ENCODE data around the gene LYPD6B. TPM values are rescaled to one million over a fixed set of nuclear protein-coding genes. Genes with fewer than 3 reads are reported as not detected.

The LYPD6B gene
- total RNA-seq, 1 donor: 2.5 TPM

DNA sequence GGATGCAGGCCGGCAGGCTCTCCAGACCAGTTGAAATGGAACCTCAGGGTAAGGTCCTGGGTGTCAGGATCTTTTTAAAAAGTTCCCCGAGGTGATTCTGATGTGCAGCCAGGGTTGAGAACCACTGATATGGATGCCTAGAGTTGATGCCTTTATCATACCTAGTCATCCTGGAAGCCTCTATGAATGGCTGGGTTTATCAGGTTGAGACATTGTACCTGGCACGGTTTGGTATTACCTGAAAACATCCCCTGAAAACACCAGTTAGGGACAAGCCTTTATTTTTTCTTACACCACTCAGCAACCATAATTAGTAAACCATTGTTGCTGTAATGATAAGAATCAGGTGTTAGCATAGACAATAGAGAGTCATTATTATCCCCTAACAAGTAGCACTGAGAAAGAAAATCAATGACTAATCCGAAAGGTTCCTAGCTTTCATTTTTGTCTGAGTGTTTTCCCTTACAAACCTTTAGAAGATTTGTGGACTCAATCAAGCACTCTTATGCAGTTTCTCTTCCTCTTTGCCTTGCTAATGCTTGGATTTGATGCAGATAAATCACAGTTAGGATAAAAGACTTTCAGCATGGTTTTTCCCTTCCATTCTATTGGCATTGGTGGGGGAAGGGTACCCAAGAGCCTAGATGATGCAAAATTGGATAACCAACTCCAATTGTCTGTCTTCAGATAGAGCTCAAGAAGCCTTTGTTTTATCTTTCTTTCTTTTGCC lies 175.4 kb downstream of the LYPD6B start:
- no peaks in the 10 kb centered on the region for H4K20me1 ChIP-seq (ENCODE audit: insufficient read depth, low read length)
- H3K9me3 ChIP-seq (ENCODE audit: low read depth, low read length): no peaks in the 10 kb centered on the region
- H3K4me2 ChIP-seq (ENCODE audit: insufficient read depth, low read length): no peak overlapping the region
- H3K4me1 ChIP-seq (ENCODE audit: insufficient read depth, low read length): no peaks in the 10 kb centered on the region
- no peaks in the 10 kb centered on the region for H3K27me3 ChIP-seq (ENCODE audit: insufficient read depth, low read length)
- no peaks in the 10 kb centered on the region for H3K79me2 ChIP-seq (ENCODE audit: insufficient read depth, low read length)
- no peaks in the 10 kb centered on the region for H3K36me3 ChIP-seq (ENCODE audit: insufficient read depth, low read length)
- H3K4me3 ChIP-seq (ENCODE audit: insufficient read depth, low read length): no peak overlapping the region
- H2AFZ ChIP-seq (ENCODE audit: low read length): no peak overlapping the region
- TF ChIP-seq, protein P1, sequence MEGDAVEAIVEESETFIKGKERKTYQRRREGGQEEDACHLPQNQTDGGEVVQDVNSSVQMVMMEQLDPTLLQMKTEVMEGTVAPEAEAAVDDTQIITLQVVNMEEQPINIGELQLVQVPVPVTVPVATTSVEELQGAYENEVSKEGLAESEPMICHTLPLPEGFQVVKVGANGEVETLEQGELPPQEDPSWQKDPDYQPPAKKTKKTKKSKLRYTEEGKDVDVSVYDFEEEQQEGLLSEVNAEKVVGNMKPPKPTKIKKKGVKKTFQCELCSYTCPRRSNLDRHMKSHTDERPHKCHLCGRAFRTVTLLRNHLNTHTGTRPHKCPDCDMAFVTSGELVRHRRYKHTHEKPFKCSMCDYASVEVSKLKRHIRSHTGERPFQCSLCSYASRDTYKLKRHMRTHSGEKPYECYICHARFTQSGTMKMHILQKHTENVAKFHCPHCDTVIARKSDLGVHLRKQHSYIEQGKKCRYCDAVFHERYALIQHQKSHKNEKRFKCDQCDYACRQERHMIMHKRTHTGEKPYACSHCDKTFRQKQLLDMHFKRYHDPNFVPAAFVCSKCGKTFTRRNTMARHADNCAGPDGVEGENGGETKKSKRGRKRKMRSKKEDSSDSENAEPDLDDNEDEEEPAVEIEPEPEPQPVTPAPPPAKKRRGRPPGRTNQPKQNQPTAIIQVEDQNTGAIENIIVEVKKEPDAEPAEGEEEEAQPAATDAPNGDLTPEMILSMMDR (IDR thresholded peaks at IDR 0.05; ENCODE audit: extremely low read depth, low read depth, low read length): no peak
- DNase-seq (ENCODE audit: insufficient read length, low spot score, missing footprints): no peak
- no peak overlapping the region for H3K27ac ChIP-seq (ENCODE audit: low read depth, low read length)

DNA sequence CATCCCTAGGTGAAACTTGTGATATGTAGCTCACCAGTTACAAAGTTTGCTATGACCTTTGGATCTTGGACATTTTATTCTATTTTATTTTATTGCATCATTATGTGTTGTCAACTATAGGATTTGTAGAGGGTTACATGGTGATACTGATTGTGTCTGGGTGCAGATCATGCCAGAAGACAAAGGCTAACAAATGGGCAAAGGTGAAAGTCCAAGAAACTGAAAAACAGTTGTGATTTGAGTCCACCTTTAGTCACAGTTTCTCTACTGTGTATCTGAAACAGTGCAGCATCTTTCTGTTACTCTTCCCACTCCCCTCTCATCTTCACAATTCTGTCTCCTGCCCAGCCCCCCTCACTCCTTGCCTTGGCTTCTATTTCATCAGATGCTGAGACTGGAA lies 180.0 kb downstream of the LYPD6B start:
- DNase-seq (ENCODE audit: insufficient read length, low spot score, missing footprints): no peak
- Histone ChIP-seq H3K36me3 (ENCODE audit: insufficient read depth, low read length) (no peaks in the 10 kb centered on the region), H3K4me3 (ENCODE audit: insufficient read depth, low read length) (no peak overlapping the region), H3K27me3 (ENCODE audit: insufficient read depth, low read length) (no peaks in the 10 kb centered on the region), H3K9me3 (ENCODE audit: low read depth, low read length) (no peaks in the 10 kb centered on the region), H3K4me2 (ENCODE audit: insufficient read depth, low read length) (no peak overlapping the region), H2AFZ (ENCODE audit: low read length) (no peak overlapping the region), H3K79me2 (ENCODE audit: insufficient read depth, low read length) (no peaks in the 10 kb centered on the region), H3K4me1 (ENCODE audit: insufficient read depth, low read length) (no peaks in the 10 kb centered on the region), H3K27ac (ENCODE audit: low read depth, low read length) (no peak overlapping the region), H4K20me1 (ENCODE audit: insufficient read depth, low read length) (no peaks in the 10 kb centered on the region)
- TF ChIP-seq, protein P1 (IDR thresholded peaks at IDR 0.05; ENCODE audit: extremely low read depth, low read depth, low read length): no peak

DNA sequence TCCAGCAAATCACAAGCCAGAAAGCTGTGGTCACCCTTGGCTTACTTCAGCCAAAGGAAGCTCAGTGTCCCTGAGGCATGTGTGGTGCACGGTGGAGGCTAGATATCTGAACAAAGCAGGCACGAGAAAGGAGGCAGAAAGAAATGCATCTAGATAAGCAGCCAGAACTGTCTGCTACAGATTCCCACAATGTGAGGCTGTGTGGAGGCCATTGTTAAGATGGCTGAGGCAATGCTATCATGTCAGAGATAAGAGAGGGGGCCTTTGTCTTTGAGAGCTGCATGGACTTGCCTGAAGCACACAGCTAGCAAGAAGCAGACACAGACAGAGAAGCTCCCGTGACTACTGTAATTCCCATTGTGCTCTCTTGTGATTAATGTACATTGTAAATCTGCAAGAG lies 181.4 kb downstream of the LYPD6B start:
- H3K27me3 ChIP-seq (ENCODE audit: insufficient read depth, low read length): no peaks in the 10 kb centered on the region
- no peak overlapping the region for H2AFZ ChIP-seq (ENCODE audit: low read length)
- DNase-seq (ENCODE audit: insufficient read length, low spot score, missing footprints): no peak
- no peaks in the 10 kb centered on the region for H3K79me2 ChIP-seq (ENCODE audit: insufficient read depth, low read length)
- H3K27ac ChIP-seq (ENCODE audit: low read depth, low read length): no peak overlapping the region
- H3K4me3 ChIP-seq (ENCODE audit: insufficient read depth, low read length): no peak overlapping the region
- no peak overlapping the region for H3K4me2 ChIP-seq (ENCODE audit: insufficient read depth, low read length)
- H3K36me3 ChIP-seq (ENCODE audit: insufficient read depth, low read length): no peaks in the 10 kb centered on the region
- TF ChIP-seq, protein P1 (IDR thresholded peaks at IDR 0.05; ENCODE audit: extremely low read depth, low read depth, low read length): no peak
- no peaks in the 10 kb centered on the region for H3K9me3 ChIP-seq (ENCODE audit: low read depth, low read length)
- H4K20me1 ChIP-seq (ENCODE audit: insufficient read depth, low read length): no peaks in the 10 kb centered on the region
- H3K4me1 ChIP-seq (ENCODE audit: insufficient read depth, low read length): no peaks in the 10 kb centered on the region

DNA sequence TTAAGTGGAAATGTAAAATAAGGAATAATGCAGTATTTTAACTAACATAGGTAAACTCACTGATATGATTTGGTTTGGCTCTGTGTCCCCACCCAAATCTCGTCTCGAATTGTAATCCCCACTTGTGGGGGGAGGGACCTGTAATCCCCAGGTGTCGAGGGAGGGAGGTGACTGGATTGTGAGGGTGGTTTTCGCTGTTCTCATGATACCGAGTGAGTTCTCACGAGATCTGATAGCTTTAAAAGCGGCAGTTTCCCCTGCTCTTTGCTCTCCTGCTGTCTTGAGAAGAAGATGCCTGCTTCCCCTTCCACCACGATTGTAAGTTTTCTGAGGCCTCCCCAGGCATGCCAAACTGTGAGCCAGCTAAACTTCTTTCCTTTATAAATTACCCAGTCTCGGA lies 182.5 kb downstream of the LYPD6B start:
- H3K4me1 ChIP-seq (ENCODE audit: insufficient read depth, low read length): no peaks in the 10 kb centered on the region
- DNase-seq (ENCODE audit: insufficient read length, low spot score, missing footprints): no peak
- H3K27me3 ChIP-seq (ENCODE audit: insufficient read depth, low read length): no peaks in the 10 kb centered on the region
- H3K4me3 ChIP-seq (ENCODE audit: insufficient read depth, low read length): no peak overlapping the region
- no peaks in the 10 kb centered on the region for H4K20me1 ChIP-seq (ENCODE audit: insufficient read depth, low read length)
- no peak overlapping the region for H2AFZ ChIP-seq (ENCODE audit: low read length)
- no peaks in the 10 kb centered on the region for H3K9me3 ChIP-seq (ENCODE audit: low read depth, low read length)
- TF ChIP-seq, protein P1 (IDR thresholded peaks at IDR 0.05; ENCODE audit: extremely low read depth, low read depth, low read length): no peak
- H3K79me2 ChIP-seq (ENCODE audit: insufficient read depth, low read length): no peaks in the 10 kb centered on the region
- no peak overlapping the region for H3K4me2 ChIP-seq (ENCODE audit: insufficient read depth, low read length)
- no peaks in the 10 kb centered on the region for H3K36me3 ChIP-seq (ENCODE audit: insufficient read depth, low read length)
- H3K27ac ChIP-seq (ENCODE audit: low read depth, low read length): no peak overlapping the region

Data from osteoblast (primary cell).